Smooth muscle cell (in vitro differentiated cells): ENCODE data around the gene FTCD. TPM values are rescaled to one million over a fixed set of nuclear protein-coding genes. Genes with fewer than 3 reads are reported as not detected.

Experiments
- DNase-seq: peaks from one replicate; lab custom pipeline; 2025; ENCODE audit not compliant: unreplicated experiment; lab: John Stamatoyannopoulos, UW
- H2AFZ ChIP-seq: fragments of 200-600 bp; sonication (generic); 2 replicates; pipeline ENCODE4 v1.6.0; 2016; ENCODE audit warnings: antibody characterized with exemption, low read depth, mild to moderate bottlenecking
- H3F3A ChIP-seq: fragments of 200-600 bp; sonication (generic); 2 replicates; pipeline ENCODE4 v1.6.0; 2017; ENCODE audit warnings: antibody characterized with exemption, low read depth
- H3K27ac ChIP-seq: fragments of 200-600 bp; sonication (generic); 2 replicates; pipeline ENCODE4 v1.5.1; 2016; ENCODE audit warnings: low read depth, mild to moderate bottlenecking
- H3K27me3 ChIP-seq: fragments of 200-600 bp; sonication (generic); 2 replicates; pipeline ENCODE4 v1.6.1; 2016; ENCODE audit warnings: low read depth, mild to moderate bottlenecking
- H3K36me3 ChIP-seq: fragments of 200-600 bp; sonication (generic); 2 replicates; pipeline ENCODE4 v1.5.1; 2016; ENCODE audit warnings: low read depth
- H3K4me1 ChIP-seq: fragments of 200-600 bp; sonication (generic); 2 replicates; pipeline ENCODE4 v1.5.1; 2016; ENCODE audit warnings: low read depth
- H3K4me2 ChIP-seq: fragments of 200-600 bp; sonication (generic); 2 replicates; pipeline ENCODE4 v1.6.0; 2016; ENCODE audit warnings: mild to moderate bottlenecking
- H3K4me3 ChIP-seq: fragments of 200-600 bp; sonication (generic); 2 replicates; pipeline ENCODE4 v1.5.1; 2016; ENCODE audit warnings: mild to moderate bottlenecking
- H3K79me2 ChIP-seq: fragments of 200-600 bp; sonication (generic); 2 replicates; pipeline ENCODE4 v1.6.0; 2016; ENCODE audit warnings: low read depth, mild to moderate bottlenecking
- H3K9ac ChIP-seq: fragments of 200-600 bp; sonication (generic); 2 replicates; pipeline ENCODE4 v1.6.0; 2016; ENCODE audit warnings: low read depth
- H3K9me3 ChIP-seq: fragments of 200-600 bp; sonication (generic); replicated peaks from 2 replicates; pipeline ENCODE4 v1.5.1; 2016; ENCODE audit warnings: low read depth
- H4K20me1 ChIP-seq: fragments of 200-600 bp; sonication (generic); 2 replicates; pipeline ENCODE4 v1.6.0; 2016; ENCODE audit warnings: low read depth
- WGBS: methylation state at CpG from one replicate; pipeline ENCODE4 v1.1.7; 2016; ENCODE audit warnings: low lambda C conversion rate; 5-methylcytosine and 5-hydroxymethylcytosine counted together
- polyA plus RNA-seq: library from polyadenylated mRNA; unstranded; fragments of >200 nt; fragmentation: Nextera tagmentation; extraction: Ambion mirVana; gene quantifications from 2 replicates; pipeline ENCODE4 v1.2.1, GENCODE V29; 2016
- total RNA-seq: library from RNA; depleted of rRNA; stranded (reverse); fragments of >200 nt; gene quantifications from 2 replicates; pipeline ENCODE4 v1.2.3, GENCODE V29; 2014
- TF ChIP-seq, protein P1 (sequence below): fragments of 200-600 bp; sonication (generic); IDR thresholded peaks from 2 replicates; pipeline ENCODE4 v1.5.1; 2017; ENCODE audit warnings: borderline replicate concordance, mild to moderate bottlenecking, antibody characterized with exemption; ENCODE audit not compliant: insufficient read depth, poor library complexity, severe bottlenecking

Gene FTCD
- total and polyA plus RNA-seq, 2 experiments from 2014 or later, result 1.3 to 15.2 TPM

DNA sequence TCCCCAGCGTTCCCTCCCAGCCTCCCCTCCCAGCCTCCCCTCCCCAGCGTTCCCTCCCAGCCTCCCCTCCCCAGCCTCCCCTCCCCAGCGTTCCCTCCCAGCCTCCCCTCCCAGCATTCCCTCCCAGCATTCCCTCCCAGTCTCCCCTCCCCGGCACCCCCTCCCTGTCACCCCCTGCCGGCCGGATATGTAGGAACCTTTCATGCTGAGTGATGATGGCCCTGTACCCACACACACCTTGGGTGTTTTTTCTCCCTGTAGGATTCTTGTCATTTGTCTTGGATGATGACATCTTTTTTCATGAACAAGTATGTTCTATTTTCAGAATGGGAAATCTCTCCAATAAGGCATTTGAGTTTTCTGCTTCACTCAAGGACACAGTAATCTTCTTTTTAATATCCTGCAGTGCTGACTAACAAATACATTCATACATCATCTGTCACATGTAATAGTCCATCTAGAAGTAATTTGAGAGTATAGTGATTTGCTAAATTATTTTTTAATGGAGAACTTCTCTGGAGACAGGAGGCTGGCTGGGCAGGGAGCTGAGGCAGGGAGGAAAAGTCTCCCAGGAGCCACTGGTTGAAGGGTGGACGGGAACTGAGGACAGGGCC, 19.5 kb downstream of the FTCD start:
- DNase-seq, result no peak
- H3K4me3 ChIP-seq, result no peak overlapping the region
- WGBS, result 83% methylated on average over 4 of the region's 7 CpGs
- H3K9ac ChIP-seq, result no peak overlapping the region
- H2AFZ ChIP-seq, result no peak overlapping the region
- H4K20me1 ChIP-seq, result peaks cover 40% of the 10 kb centered on the region
- H3K27me3 ChIP-seq, result no peaks in the 10 kb centered on the region
- no peak overlapping the region for H3K27ac ChIP-seq
- H3K79me2 ChIP-seq, result no peaks in the 10 kb centered on the region
- H3K9me3 ChIP-seq, result no peaks in the 10 kb centered on the region
- no peaks in the 10 kb centered on the region for H3K36me3 ChIP-seq
- TF ChIP-seq, protein P1, sequence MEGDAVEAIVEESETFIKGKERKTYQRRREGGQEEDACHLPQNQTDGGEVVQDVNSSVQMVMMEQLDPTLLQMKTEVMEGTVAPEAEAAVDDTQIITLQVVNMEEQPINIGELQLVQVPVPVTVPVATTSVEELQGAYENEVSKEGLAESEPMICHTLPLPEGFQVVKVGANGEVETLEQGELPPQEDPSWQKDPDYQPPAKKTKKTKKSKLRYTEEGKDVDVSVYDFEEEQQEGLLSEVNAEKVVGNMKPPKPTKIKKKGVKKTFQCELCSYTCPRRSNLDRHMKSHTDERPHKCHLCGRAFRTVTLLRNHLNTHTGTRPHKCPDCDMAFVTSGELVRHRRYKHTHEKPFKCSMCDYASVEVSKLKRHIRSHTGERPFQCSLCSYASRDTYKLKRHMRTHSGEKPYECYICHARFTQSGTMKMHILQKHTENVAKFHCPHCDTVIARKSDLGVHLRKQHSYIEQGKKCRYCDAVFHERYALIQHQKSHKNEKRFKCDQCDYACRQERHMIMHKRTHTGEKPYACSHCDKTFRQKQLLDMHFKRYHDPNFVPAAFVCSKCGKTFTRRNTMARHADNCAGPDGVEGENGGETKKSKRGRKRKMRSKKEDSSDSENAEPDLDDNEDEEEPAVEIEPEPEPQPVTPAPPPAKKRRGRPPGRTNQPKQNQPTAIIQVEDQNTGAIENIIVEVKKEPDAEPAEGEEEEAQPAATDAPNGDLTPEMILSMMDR, result no peak
- H3K4me2 ChIP-seq, result no peak overlapping the region
- no peaks in the 10 kb centered on the region for H3K4me1 ChIP-seq
- H3F3A ChIP-seq, result peaks cover 11% of the 10 kb centered on the region

DNA sequence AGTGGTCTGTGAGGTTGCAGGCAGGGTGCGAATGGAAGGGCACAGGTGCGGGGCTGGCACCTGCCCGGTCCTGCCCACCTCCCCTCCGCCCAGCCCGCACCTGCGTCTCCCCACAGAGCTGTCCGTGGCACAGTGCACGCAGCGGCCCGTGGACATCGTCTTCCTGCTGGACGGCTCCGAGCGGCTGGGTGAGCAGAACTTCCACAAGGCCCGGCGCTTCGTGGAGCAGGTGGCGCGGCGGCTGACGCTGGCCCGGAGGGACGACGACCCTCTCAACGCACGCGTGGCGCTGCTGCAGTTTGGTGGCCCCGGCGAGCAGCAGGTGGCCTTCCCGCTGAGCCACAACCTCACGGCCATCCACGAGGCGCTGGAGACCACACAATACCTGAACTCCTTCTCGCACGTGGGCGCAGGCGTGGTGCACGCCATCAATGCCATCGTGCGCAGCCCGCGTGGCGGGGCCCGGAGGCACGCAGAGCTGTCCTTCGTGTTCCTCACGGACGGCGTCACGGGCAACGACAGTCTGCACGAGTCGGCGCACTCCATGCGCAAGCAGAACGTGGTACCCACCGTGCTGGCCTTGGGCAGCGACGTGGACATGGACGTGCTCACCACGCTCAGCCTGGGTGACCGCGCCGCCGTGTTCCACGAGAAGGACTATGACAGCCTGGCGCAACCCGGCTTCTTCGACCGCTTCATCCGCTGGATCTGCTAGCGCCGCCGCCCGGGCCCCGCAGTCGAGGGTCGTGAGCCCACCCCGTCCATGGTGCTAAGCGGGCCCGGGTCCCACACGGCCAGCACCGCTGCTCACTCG, 23.3 kb downstream of the FTCD start:
- Histone ChIP-seq H2AFZ (no peak overlapping the region), H3K79me2 (no peaks in the 10 kb centered on the region), H3K27me3 (no peaks in the 10 kb centered on the region), H3K4me3 (no peak overlapping the region), H3K9ac (no peak overlapping the region), H3F3A (peaks cover 45% of the 10 kb centered on the region), H3K9me3 (no peaks in the 10 kb centered on the region), H3K4me1 (no peaks in the 10 kb centered on the region), H3K4me2 (no peak overlapping the region), H4K20me1 (peaks cover 63% of the 10 kb centered on the region), H3K36me3 (no peaks in the 10 kb centered on the region), H3K27ac (no peak overlapping the region)
- 97% methylated on average over 76 of the region's 85 CpGs for WGBS
- no peak for DNase-seq
- TF ChIP-seq, protein P1, result no peak

DNA sequence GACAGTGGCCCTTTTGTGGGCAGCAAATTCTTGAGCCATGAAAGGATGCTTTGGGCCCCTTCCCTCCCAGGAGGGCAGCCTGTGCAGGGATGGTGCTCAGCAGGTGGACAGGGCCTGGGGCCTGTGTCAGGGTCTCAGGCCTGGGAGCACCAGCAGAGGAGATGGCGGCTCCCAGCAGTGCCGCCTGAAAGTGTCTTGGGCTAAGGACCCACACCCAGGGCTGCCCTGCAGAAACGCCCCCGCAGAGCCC, 23.9 kb downstream of the FTCD start:
- H3K79me2 ChIP-seq, result no peaks in the 10 kb centered on the region
- H3K27ac ChIP-seq, result no peak overlapping the region
- 91% methylated on average over 4 of the region's 4 CpGs for WGBS
- H4K20me1 ChIP-seq, result peaks cover 68% of the 10 kb centered on the region
- H3K36me3 ChIP-seq, result no peaks in the 10 kb centered on the region
- no peak for DNase-seq
- H3K4me1 ChIP-seq, result no peaks in the 10 kb centered on the region
- no peaks in the 10 kb centered on the region for H3K9me3 ChIP-seq
- H3F3A ChIP-seq, result peaks cover 51% of the 10 kb centered on the region
- no peak overlapping the region for H3K9ac ChIP-seq
- TF ChIP-seq, protein P1, result no peak
- no peaks in the 10 kb centered on the region for H3K27me3 ChIP-seq
- H2AFZ ChIP-seq, result no peak overlapping the region
- H3K4me2 ChIP-seq, result no peak overlapping the region
- H3K4me3 ChIP-seq, result no peak overlapping the region
